Keratinocyte (primary cell): Measurements from ENCODE around the gene NGEF. TPM values are rescaled to one million over a fixed set of nuclear protein-coding genes. Genes with fewer than 3 reads are reported as not detected.

Source experiments
- DNase-seq: peaks from one replicate; pipeline ENCODE4 v3.0.0-alpha.2; 2011; ENCODE audit warnings: low read depth, missing footprints, low spot score
- FAIRE-seq: peaks from 2 replicates; lab custom pipeline; 2011; peaks lifted over from hg19 to GRCh38; lab: Jason Lieb, UNC
- H2AFZ ChIP-seq: 2 replicates; pipeline ENCODE4 v1.6.0; 2012; ENCODE audit warnings: low read length, control low read depth, inconsistent platforms; ENCODE audit not compliant: control insufficient read depth
- H3K27ac ChIP-seq: 2 replicates; pipeline ENCODE4 v1.5.1; 2011; ENCODE audit warnings: low read length; ENCODE audit not compliant: control insufficient read depth, insufficient read depth
- H3K27me3 ChIP-seq: 3 replicates; pipeline ENCODE4 v1.6.0; 2011; ENCODE audit warnings: low read length; ENCODE audit not compliant: control insufficient read depth, insufficient read depth; ENCODE audit errors: extremely low read depth
- H3K36me3 ChIP-seq, 2 experiments: 2 replicates in 1 of 2; 3 replicates in 1 of 2; pipeline ENCODE4 v1.5.1; 2011; ENCODE audit warnings: low read length in 2 of 2, mild to moderate bottlenecking in 1 of 2; ENCODE audit not compliant: control insufficient read depth in 2 of 2, insufficient read depth in 2 of 2; ENCODE audit errors: extremely low read depth in 1 of 2
- H3K4me1 ChIP-seq: 3 replicates; pipeline ENCODE4 v1.5.1; 2011; ENCODE audit warnings: low read length; ENCODE audit not compliant: control insufficient read depth, insufficient read depth; ENCODE audit errors: extremely low read depth
- H3K4me2 ChIP-seq: 3 replicates; pipeline ENCODE4 v1.6.0; 2011; ENCODE audit warnings: low read depth, low read length; ENCODE audit not compliant: control insufficient read depth, insufficient read depth; ENCODE audit errors: extremely low read depth
- H3K4me3 ChIP-seq, 3 experiments: fragments of 200-600 bp in 1 of 3; sonication (generic) in 1 of 3; 2 replicates in 2 of 3; 3 replicates in 1 of 3; pipeline ENCODE4 v1.5.1; 2011 to 2016; ENCODE audit warnings: low read length in 3 of 3, mild to moderate bottlenecking in 3 of 3, control low read depth in 2 of 3, inconsistent platforms in 1 of 3, low read depth in 1 of 3, mixed read lengths in 1 of 3, mixed run types in 1 of 3, moderate library complexity in 1 of 3; ENCODE audit not compliant: control insufficient read depth in 2 of 3, insufficient read depth in 2 of 3; ENCODE audit errors: extremely low read depth in 1 of 3
- H3K79me2 ChIP-seq: 2 replicates; pipeline ENCODE4 v1.6.0; 2012; ENCODE audit warnings: low read length; ENCODE audit not compliant: control insufficient read depth, insufficient read depth
- H3K9ac ChIP-seq: 3 replicates; pipeline ENCODE4 v1.6.0; 2011; ENCODE audit warnings: low read length; ENCODE audit not compliant: control insufficient read depth, insufficient read depth; ENCODE audit errors: extremely low read depth
- H3K9me1 ChIP-seq: 3 replicates; pipeline ENCODE4 v1.6.0; 2011; ENCODE audit warnings: low read length; ENCODE audit not compliant: control insufficient read depth, insufficient read depth; ENCODE audit errors: extremely low read depth
- H3K9me3 ChIP-seq: 2 replicates; pipeline ENCODE4 v1.5.1; 2012; ENCODE audit warnings: low read depth, low read length; ENCODE audit not compliant: control insufficient read depth
- H4K20me1 ChIP-seq: 3 replicates; pipeline ENCODE4 v1.6.0; 2011; ENCODE audit warnings: low read length; ENCODE audit not compliant: control insufficient read depth, insufficient read depth; ENCODE audit errors: extremely low read depth
- EZH2 ChIP-seq: IDR thresholded peaks from one replicate; pipeline ENCODE4 v1.6.1; 2012; ENCODE audit warnings: inconsistent platforms, mild to moderate bottlenecking, low read length, moderate library complexity
- dilution Hi-C: fragments of 300-500 bp; cut with MboI; formaldehyde crosslinking; loops from one replicate; pipeline ENCODE4 v1.7.0; 2020; ENCODE audit warnings: low sequenced_read_pairs; ENCODE audit not compliant: extremely low pct_ligation_motif_present
- polyA plus RNA-seq, 5 experiments: library from polyadenylated mRNA; depleted of rRNA in 3 of 5; stranded (reverse) in 3 of 5; stranded (forward) in 1 of 5; unstranded in 1 of 5; fragments of >200 nt; gene quantifications; 1 replicate in 1 of 5; 2 replicates in 3 of 5; 3 replicates in 1 of 5; pipeline versions ENCODE4 v1.2.1 to v1.2.3, GENCODE V29; 2011 to 2012; ENCODE audit warnings: missing spikeins in 2 of 5, low read depth in 1 of 5, low replicate concordance in 1 of 5
- TF ChIP-seq, protein P1 (sequence below), 3 experiments: IDR thresholded peaks in 1 of 3; conservative IDR thresholded peaks in 1 of 3; optimal IDR thresholded peaks in 1 of 3; 2 replicates in 2 of 3; 3 replicates in 1 of 3; pipeline versions ENCODE3 to v1.5.1; 2011; ENCODE audit warnings: low read length in 3 of 3, mild to moderate bottlenecking in 3 of 3, moderate library complexity in 2 of 3, control low read depth in 1 of 3, inconsistent platforms in 1 of 3; ENCODE audit not compliant: insufficient read depth in 2 of 3; ENCODE audit errors: extremely low read depth in 1 of 3

NGEF gene
- polyA plus RNA-seq, 1 donor (not counting 4 experiments of a cell fraction or from before 2014, with no cell fraction given): 0.17 TPM

DNA sequence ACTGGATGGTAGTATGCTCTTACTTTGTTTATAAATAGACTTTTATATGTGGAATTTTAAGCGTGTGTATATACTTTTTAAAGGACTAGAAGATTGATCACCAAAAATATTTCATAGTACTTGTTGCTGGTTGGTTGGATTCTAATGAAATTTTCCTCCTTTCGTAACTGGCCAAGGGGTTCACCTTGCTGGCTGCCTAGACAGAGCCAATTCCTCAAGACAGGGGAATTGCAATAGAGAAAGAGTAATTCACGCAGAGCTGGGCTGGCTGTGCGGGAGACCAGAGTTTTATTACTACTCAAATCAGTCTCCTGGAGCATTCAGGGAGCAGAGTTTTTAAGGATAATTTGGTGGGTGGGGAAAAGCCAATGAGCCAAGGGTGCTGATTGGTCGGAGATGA, 72.3 kb downstream of the NGEF start:
- no peaks in the 10 kb centered on the region for H3K27me3 ChIP-seq
- no peaks in the 10 kb centered on the region for H3K36me3 ChIP-seq
- no peak for FAIRE-seq
- peaks cover 8% of the 10 kb centered on the region for H3K4me1 ChIP-seq
- no peaks in the 10 kb centered on the region for H4K20me1 ChIP-seq
- H3K9ac ChIP-seq: no peak overlapping the region
- no peak overlapping the region for H3K4me2 ChIP-seq
- no peaks in the 10 kb centered on the region for H3K79me2 ChIP-seq
- no peak for TF ChIP-seq EZH2
- TF ChIP-seq, protein P1, sequence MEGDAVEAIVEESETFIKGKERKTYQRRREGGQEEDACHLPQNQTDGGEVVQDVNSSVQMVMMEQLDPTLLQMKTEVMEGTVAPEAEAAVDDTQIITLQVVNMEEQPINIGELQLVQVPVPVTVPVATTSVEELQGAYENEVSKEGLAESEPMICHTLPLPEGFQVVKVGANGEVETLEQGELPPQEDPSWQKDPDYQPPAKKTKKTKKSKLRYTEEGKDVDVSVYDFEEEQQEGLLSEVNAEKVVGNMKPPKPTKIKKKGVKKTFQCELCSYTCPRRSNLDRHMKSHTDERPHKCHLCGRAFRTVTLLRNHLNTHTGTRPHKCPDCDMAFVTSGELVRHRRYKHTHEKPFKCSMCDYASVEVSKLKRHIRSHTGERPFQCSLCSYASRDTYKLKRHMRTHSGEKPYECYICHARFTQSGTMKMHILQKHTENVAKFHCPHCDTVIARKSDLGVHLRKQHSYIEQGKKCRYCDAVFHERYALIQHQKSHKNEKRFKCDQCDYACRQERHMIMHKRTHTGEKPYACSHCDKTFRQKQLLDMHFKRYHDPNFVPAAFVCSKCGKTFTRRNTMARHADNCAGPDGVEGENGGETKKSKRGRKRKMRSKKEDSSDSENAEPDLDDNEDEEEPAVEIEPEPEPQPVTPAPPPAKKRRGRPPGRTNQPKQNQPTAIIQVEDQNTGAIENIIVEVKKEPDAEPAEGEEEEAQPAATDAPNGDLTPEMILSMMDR (optimal IDR thresholded peaks at IDR 0.05 in 1 of 3, IDR thresholded peaks at IDR 0.05 in 1 of 3, conservative IDR thresholded peaks at IDR 0.05 in 1 of 3; ENCODE audit: extremely low read depth in 1 of 3, insufficient read depth in 2 of 3, low read length in 3 of 3): no peak
- no peak overlapping the region for H2AFZ ChIP-seq
- H3K9me1 ChIP-seq: no peaks in the 10 kb centered on the region
- H3K27ac ChIP-seq: no peak overlapping the region
- DNase-seq: no peak
- dilution Hi-C loops: no loop called here
- H3K9me3 ChIP-seq: peaks cover 2% of the 10 kb centered on the region
- H3K4me3 ChIP-seq: no peak overlapping the region

DNA sequence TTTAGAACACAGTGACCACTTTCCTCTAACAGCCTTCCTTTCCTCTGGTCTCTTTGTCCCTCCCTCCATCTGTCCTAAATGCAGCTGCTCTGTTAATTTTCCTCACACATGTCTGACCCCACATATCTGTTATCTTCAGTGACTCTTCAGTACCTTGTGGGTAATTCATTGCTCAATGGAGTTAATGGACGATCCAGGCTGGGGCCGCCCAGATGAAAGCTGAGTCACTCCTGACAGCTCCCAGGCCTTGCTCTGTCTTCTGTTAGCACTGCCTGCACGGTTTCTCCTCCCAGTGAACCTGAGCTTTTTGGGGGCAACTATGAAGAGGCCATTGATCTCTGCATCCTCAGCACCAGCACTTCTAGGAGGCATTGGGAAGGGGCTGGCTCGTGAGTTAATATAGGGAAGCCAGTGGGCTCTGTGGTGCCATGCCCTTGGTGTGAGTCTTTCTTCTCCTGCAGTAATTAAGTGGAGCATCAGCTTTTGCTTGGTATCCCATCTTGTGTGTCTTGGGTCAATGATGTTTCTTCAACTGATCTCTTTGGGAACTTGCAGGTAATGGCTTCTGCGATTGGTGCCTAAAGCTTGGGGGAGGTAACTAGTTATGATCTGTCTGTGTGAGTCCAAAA, 75.7 kb downstream of the NGEF start:
- no peaks in the 10 kb centered on the region for H4K20me1 ChIP-seq
- no peak overlapping the region for H3K27ac ChIP-seq
- H3K4me2 ChIP-seq: no peak overlapping the region
- dilution Hi-C loops: no loop called here
- no peaks in the 10 kb centered on the region for H3K27me3 ChIP-seq
- no peak overlapping the region for H3K9ac ChIP-seq
- H3K9me3 ChIP-seq: peaks cover 2% of the 10 kb centered on the region
- no peaks in the 10 kb centered on the region for H3K79me2 ChIP-seq
- H3K4me3 ChIP-seq: no peak overlapping the region
- H2AFZ ChIP-seq: no peak overlapping the region
- TF ChIP-seq, protein P1 (optimal IDR thresholded peaks at IDR 0.05 in 1 of 3, IDR thresholded peaks at IDR 0.05 in 1 of 3, conservative IDR thresholded peaks at IDR 0.05 in 1 of 3; ENCODE audit: extremely low read depth in 1 of 3, insufficient read depth in 2 of 3, low read length in 3 of 3): no peak
- TF ChIP-seq EZH2: no peak
- H3K4me1 ChIP-seq: peaks cover 8% of the 10 kb centered on the region
- DNase-seq (no peak), FAIRE-seq (no peak)
- H3K9me1 ChIP-seq: no peaks in the 10 kb centered on the region
- H3K36me3 ChIP-seq: no peaks in the 10 kb centered on the region
